Activated CD8-positive, alpha-beta memory T cell treated with anti-CD3 and anti-CD28 coated beads for 4 hours (primary cell): ENCODE measurements around the gene PKN1.
A peak's percentile ranks its signal among the peaks of the same experiment; 100 is the strongest.

ENCODE experiments used
- DNase-seq, 2 donors: peaks; one replicate each; pipeline ENCODE4 v3.0.0-alpha.2; 2020; ENCODE audit warnings: low read depth in 2 of 2

PKN1 gene

GRCh38 chr19:14406645-14407401 is 26.3 kb upstream of the PKN1 start:
- no peak for DNase-seq

GRCh38 chr19:14407605-14408484 is 25.3 kb upstream of the PKN1 start:
- no peak for DNase-seq

- no peak for DNase-seq
These were observed 24.5 kb upstream of the PKN1 start for GRCh38 chr19:14408491-14409145.

- no peak for DNase-seq
These were observed 23.7 kb upstream of the PKN1 start for GRCh38 chr19:14409146-14410023.

- no peak for DNase-seq
These were observed 22.7 kb upstream of the PKN1 start for GRCh38 chr19:14410091-14411051.

DNA sequence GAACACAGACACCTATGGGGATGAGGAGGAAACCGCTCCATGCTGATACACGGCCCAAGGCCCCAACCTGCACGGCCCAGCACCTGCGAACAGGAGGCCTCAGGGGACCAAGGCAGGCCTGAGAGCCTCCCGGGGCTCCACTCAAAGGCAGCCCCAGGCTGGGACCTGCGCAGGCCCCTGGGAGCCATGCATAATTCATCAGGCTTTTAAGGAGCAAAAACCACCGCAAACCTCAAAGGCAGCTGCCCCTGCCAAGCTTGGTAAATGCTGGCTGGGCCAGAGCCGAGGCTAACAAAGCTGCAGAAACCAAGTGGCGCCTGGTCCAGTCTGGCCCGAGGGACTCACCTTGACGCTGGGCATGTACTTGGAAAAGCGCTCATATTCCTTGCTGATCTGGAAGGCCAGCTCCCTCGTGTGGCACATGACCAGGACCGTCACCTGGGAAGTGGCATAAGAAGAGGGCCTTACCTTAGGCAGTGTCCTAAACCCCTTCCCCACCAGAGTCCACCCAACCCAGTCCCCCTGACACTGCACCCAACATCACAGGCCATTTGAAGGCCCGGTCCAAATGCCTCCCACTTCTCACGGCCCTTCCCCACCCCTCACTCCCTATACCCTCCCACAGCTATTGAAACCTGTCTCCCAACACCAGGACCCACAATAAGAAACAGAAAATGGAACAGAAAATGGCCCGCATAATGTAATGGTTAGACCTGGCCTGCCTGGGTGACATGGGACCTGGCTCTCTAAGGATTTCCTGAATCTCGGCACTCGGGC is 21.8 kb upstream of the PKN1 start:
- no peak for DNase-seq

- DNase-seq: no peak
These were observed 21.2 kb upstream of the PKN1 start for GRCh38 chr19:14411938-14412245.

- DNase-seq: no peak
These were observed 20.6 kb upstream of the PKN1 start for GRCh38 chr19:14412324-14412995.

- no peak for DNase-seq
These were observed 20.0 kb upstream of the PKN1 start for GRCh38 chr19:14412996-14413692.

DNA sequence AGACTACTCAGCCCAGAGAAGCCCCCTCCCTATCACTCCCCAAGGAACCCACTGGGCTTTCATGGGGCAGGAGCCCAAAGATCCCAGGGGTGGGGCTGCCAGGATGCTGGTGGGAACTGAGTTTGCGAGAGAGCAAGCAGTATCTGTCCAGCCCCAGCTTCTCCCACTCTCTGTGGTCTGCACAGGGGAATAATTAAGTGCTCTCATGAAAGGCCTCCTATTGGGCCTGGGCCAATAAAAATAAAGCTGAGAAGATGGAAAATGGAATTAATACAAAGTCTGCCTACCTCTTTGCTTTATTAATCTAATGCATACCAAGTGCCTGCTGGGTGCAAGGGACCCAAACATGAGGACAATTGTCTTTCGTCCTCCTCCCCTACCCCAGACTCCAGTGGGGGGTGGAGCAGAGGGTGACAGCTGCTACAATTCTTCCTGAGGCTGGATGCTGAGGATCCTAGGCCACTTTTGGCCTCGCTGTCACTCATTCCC is 19.4 kb upstream of the PKN1 start:
- no peak for DNase-seq

DNA sequence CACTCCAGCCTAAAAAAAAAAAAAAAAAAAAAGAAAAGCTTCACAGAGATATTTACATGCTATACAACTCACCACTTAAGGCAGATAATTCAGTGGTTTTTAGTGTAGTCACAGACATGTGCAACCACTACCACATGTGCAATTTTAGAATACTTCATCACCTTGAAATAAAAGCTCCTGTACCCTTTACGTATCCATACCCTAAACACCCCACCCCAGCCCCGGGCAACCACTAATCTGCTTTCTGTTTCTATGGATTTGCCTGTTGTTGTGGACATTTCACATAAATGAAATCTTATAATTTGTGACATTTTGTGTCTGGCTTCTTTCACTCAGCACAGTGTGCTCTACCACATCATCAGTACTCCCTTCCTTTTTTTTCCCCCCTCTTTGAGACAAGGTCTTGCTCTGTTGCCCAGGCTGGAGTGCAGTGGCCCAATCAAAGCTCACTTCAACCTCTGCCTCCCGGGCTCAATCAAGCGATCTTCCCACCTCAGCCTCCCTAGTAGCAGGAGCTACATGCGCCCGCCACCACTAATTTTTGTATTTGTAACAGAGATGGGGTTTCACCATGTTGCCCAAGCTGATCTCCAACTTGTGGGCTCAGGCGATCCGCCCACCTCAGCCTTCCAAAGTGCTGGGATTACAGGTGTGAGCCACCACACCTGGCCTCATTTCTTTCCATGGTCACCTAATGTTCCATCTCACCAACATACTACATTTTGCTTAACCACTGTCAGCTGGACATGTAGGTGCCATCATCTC is 18.0 kb upstream of the PKN1 start:
- no peak for DNase-seq

- DNase-seq: no peak
These were observed 16.3 kb upstream of the PKN1 start for GRCh38 chr19:14416817-14417231.

- no peak for DNase-seq
These were observed 14.3 kb upstream of the PKN1 start for GRCh38 chr19:14418856-14419105.

DNA sequence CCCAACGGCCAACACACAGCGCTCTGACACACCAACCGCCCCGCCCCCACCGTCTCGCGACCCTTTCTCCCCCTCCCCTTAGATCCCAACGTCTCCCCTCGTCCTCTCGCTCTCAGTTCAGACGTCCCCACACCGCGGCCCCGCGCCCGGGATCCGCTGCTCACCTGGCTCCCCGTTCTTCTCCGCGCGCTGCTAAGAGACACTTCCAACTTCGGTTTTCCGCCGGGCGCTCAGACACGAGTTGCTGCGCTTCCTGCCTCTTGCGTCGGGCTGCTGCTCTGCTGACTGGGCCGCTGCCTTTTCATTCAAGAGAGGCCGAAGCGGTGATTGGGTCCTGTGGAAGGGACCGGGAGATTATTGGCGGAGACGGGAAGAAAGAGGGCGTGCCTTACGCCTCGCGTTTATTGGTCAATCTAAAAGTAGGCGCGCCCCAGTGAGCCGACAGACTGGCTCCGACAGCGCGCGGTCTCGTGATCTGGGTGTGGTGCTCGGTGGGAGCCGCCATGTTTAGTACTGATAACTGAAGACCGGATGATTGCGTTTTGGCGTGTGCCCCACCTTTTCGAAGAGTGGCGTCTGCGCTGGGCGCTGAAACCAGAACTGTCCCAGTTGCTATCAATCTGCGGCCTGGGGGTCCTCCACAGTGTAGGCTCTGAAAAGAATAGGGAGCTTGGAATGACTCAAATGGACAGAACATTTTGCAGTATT is 13.8 kb upstream of the PKN1 start, which contains the start of gene DDX39A:
Gene DDX39A (minus strand): TSS at position 236 of the 708 bp plus-strand sequence. CDS start 6,121 bp downstream, outside the sequence.
- DNase-seq: peak; percentile 91 to 97

DNA sequence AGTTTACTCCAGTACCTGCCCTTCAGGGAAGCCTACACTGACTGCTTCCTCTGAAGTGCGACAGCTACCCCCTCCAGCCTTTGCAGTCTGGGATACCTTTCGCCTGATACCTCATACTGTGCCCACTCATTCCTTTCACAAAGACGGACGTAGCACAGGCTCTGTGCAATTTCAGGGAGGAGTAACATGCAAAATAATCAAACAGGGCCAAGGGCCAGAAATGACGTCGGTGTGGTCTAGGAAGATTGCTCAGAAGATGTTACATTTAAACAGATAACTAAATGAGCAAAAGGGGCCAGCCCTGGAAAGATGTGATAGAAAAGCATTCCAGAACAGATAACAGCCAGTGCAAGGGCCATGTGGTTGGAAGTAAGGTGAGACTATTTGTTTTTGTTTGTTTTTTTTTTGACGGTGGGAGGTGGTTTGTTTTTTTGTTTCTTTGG is 7.4 kb upstream of the PKN1 start:
- no peak for DNase-seq

DNA sequence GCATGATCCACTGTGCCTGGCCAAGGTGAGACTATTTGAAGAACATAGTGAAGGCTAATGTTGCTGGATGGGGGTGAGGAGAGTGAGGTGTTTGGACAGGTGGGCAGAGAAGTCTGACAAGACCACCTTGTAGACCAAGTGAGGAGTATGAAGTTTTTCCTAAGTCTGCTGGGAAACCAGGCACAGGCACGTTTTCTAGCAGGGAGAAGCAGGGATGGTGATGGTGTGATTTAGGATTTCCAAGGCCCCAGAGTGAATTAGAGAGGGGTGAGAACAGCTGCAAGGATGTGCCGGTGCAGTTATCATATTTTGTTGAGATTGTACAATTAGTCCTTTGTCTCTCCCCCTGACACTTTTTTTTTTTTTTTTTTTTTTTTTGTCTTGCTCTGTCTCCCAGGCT is 5.6 kb upstream of the PKN1 start:
- no peak for DNase-seq

DNA sequence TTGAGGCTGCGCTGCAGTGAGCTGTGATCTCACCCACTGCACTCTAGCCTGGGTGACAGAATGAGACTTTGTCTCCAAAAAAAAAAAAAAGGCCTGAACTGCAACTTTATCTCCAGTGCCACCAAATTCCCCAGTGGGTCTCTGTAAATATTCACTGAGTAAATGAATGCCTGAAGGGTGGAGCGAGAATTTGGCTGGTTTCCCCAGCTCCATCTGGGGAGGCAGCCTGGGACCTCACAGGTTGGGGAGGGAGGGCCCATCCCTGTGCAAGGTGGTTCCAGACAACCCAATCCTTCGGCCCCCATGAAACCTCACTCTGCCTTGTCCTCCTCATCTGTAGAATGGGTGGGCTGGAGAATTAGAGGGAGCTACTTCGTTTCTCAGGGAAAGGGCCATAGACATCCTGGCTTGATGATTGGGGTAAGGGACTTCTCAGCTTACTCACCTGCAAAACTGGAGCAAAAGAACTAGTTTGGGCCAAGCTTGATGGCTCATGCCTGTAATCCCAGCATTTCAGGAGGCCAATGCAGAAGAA is 4.2 kb upstream of the PKN1 start:
- DNase-seq: no peak
